Measurements from ENCODE around the gene APLP2. TPM values are rescaled to one million over a fixed set of nuclear protein-coding genes. Genes with fewer than 3 reads are reported as not detected.
"Not testable (repeated sequence)": the region's sequence is repeated elsewhere in the genome, so short reads cannot be mapped to it uniquely, and the experiment has no call there.

APLP2 gene
- total RNA-seq, 3 donors from 2014 or later = 328 to 406 (median 400) TPM

DNA sequence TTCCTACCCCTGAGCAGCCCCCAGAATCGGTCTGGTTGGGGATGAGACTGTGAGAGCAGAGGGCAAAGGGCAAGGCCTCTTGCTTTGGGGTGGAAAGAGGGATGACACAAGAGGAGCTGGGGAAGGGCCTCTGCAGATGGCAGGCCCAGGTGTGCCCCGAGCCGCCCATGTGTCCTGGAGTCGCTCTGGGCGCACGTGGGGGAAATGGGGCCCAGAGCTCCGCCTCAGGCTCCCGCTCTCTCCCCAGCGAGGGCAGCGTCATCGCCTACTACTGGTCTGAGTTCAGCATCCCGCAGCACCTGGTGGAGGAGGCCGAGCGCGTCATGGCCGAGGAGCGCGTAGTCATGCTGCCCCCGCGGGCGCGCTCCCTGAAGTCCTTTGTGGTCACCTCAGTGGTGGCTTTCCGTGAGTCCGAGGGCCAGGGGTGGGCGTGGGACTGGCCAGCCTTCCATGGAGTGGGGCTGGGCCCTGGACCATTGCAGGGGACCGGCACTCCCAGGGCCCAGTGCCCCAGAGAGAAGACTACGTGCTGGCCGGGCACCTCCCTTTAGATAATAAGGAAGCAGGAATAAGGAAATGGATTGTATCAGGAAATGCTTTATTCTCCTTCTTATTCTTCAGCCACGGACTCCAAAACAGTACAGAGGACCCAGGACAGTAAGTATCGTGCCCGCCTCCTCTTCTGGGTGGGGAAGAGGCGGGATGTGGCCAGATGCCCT is 120.0 kb downstream of the APLP2 start:
- DNase-seq (peak; percentile 77 to 87 (median 84)), ATAC-seq (peak; percentile 84)
- Histone ChIP-seq H3K9me3 (no peaks in the 10 kb centered on the region), H3K4me1 (ENCODE audit: low read depth) (peaks cover 43% of the 10 kb centered on the region), H3K4me3 (no peak overlapping the region), H3K36me3 (ENCODE audit: low read depth) (no peaks in the 10 kb centered on the region)
- TF ChIP-seq, protein P1, sequence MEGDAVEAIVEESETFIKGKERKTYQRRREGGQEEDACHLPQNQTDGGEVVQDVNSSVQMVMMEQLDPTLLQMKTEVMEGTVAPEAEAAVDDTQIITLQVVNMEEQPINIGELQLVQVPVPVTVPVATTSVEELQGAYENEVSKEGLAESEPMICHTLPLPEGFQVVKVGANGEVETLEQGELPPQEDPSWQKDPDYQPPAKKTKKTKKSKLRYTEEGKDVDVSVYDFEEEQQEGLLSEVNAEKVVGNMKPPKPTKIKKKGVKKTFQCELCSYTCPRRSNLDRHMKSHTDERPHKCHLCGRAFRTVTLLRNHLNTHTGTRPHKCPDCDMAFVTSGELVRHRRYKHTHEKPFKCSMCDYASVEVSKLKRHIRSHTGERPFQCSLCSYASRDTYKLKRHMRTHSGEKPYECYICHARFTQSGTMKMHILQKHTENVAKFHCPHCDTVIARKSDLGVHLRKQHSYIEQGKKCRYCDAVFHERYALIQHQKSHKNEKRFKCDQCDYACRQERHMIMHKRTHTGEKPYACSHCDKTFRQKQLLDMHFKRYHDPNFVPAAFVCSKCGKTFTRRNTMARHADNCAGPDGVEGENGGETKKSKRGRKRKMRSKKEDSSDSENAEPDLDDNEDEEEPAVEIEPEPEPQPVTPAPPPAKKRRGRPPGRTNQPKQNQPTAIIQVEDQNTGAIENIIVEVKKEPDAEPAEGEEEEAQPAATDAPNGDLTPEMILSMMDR (IDR thresholded peaks at IDR 0.05) = no peak
- intact Hi-C loops (cut with DNase I, micrococcal nuclease) = no loop called here

DNA sequence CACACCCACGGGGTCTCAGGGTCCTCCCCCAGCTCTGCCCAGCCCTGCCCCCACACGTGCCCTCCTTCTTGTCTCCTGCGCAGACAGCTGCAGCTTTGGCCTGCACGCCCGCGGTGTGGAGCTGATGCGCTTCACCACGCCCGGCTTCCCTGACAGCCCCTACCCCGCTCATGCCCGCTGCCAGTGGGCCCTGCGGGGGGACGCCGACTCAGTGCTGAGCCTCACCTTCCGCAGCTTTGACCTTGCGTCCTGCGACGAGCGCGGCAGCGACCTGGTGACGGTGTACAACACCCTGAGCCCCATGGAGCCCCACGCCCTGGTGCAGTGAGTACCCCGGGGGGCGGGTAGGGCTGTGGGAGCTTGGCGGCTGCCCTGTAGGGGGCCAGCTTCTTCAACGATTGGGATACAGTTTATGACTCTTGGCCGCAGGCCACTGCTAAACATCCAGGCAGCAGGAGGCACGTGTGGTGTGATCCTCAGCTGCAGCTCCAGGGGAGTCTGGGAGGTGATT is 120.7 kb downstream of the APLP2 start:
- Histone ChIP-seq H3K4me3 (no peak overlapping the region), H3K9me3 (no peaks in the 10 kb centered on the region), H3K4me1 (ENCODE audit: low read depth) (peaks cover 43% of the 10 kb centered on the region), H3K36me3 (ENCODE audit: low read depth) (no peaks in the 10 kb centered on the region)
- DNase-seq = peak; percentile 71 to 76 (median 73)
- intact Hi-C loops (cut with DNase I, micrococcal nuclease) = no loop called here
- ATAC-seq = peak; percentile 37
- TF ChIP-seq, protein P1 (IDR thresholded peaks at IDR 0.05) = no peak

DNA sequence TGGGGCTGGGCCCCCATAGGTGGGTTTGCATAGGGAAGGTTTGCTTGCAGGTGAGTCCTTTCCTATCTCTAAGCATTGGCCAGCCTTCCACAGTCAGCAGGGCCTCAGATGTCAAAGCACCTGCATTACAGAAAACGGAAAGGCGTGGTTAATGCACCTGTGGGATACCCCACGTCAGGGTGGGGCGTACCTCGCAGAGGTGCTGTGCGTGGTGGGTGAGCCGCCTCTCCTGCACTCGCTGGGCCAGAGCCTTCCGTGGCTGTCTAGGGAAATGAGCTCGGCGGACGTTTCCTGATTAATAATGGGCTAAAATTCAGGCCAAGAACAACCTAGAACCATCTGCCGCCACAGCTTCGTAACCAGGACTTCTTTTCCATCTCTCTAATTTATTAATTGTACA is 122.2 kb downstream of the APLP2 start:
- TF ChIP-seq, protein P1 (IDR thresholded peaks at IDR 0.05) = no peak
- intact Hi-C loops (cut with DNase I, micrococcal nuclease) = no loop called here
- DNase-seq (peak in 1 of 3 donors; percentile 33), ATAC-seq (no peak)
- Histone ChIP-seq H3K9me3 (no peaks in the 10 kb centered on the region), H3K4me3 (no peak overlapping the region), H3K36me3 (ENCODE audit: low read depth) (no peaks in the 10 kb centered on the region), H3K4me1 (ENCODE audit: low read depth) (peaks cover 39% of the 10 kb centered on the region)

DNA sequence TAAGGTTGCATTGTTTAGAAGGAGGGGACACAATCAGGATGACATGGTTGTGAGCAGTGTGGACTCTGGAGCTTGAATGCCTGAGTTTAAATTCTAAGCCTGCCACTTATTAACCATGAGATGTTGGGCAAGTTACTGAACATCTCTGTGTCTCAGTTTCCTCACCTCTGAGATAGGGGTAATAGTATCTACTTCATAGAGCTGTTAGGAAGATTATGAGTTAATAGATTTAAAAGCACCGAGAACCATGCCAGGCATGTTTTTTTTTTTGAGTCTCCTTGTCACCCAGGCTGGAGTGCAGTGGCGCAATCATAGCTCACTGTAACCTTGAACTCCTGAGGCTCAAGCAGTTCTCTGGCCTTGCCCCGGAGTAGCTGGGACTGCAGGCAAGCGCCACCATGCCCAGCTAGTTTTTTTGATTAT is 123.2 kb downstream of the APLP2 start:
- intact Hi-C loops (cut with DNase I, micrococcal nuclease) = no loop called here
- no peak overlapping the region for H3K4me3 ChIP-seq
- ATAC-seq (no peak), DNase-seq (peak in 1 of 3 donors; percentile 35)
- H3K36me3 ChIP-seq (ENCODE audit: low read depth) = no peaks in the 10 kb centered on the region
- TF ChIP-seq, protein P1 (IDR thresholded peaks at IDR 0.05) = no peak
- H3K4me1 ChIP-seq (ENCODE audit: low read depth) = peaks cover 29% of the 10 kb centered on the region
- H3K9me3 ChIP-seq = no peaks in the 10 kb centered on the region

DNA sequence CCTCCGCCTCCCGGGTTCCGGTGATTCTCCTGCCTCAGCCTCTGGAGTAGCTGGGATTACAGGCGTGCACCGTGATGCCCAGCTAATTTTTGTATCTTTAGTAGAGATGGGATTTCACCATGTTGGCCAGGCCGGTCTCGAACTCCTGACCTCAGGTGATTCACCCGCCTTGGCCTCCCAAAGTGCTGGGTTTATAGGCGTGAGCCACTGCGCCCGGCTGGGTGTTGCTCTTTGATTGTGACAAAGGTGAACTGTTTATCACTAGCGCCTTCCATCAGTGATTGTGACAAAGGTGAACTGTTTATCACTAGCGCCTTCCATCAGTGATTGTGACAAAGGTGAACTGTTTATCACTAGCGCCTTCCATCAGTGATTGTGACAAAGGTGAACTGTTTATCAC is 123.9 kb downstream of the APLP2 start:
- ATAC-seq; H3K9me3 ChIP-seq; H3K4me3 ChIP-seq; intact Hi-C loops (cut with DNase I, micrococcal nuclease); H3K36me3 ChIP-seq (ENCODE audit: low read depth): not testable (repeated sequence)
- H3K4me1 ChIP-seq (ENCODE audit: low read depth) = peaks cover 22% of the 10 kb centered on the region
- DNase-seq = peak in 2 of 3 donors; percentile 52 to 57

Other genes with a start within 250 kb of the APLP2 start
- gene NFRKB, start 174.3 kb upstream of the APLP2 start, total RNA-seq = 10 to 100 TPM; 19.5 to 27.0 (median 23.7) TPM
- gene PRDM10, start 67.1 kb upstream of the APLP2 start, total RNA-seq = 10 to 100 TPM; 12.1 to 17.9 (median 14.0) TPM
- 100 to 1,000 TPM; 260 to 622 (median 508) TPM for gene ST14, start 89.9 kb downstream of the APLP2 start, total RNA-seq
- gene ZBTB44, start 245.0 kb downstream of the APLP2 start, total RNA-seq = 10 to 100 TPM; 26.5 to 56.8 (median 32.4) TPM